Lower leg skin (tissue), 4 donors: ENCODE data around the gene SLC22A23. TPM values are rescaled to one million over a fixed set of nuclear protein-coding genes. Genes with fewer than 3 reads are reported as not detected.

Source experiments
- DNase-seq, 2 donors: peaks; one replicate each; pipeline ENCODE4 v3.0.0-alpha.2; 2019; ENCODE audit warnings: low spot score in 2 of 2
- H3K4me3 ChIP-seq: fragments of 200-600 bp; sonication (generic); 2 replicates; pipeline ENCODE4 v1.5.1; 2017; ENCODE audit warnings: mild to moderate bottlenecking, low read depth; ENCODE audit not compliant: poor library complexity, severe bottlenecking
- POLR2A ChIP-seq, 2 donors: fragments of 450-650 bp; IDR thresholded peaks; one replicate each; pipeline ENCODE4 v1.6.1; 2016 to 2017; ENCODE audit warnings: antibody characterized with exemption in 2 of 2, mild to moderate bottlenecking in 1 of 2, moderate library complexity in 1 of 2
- WGBS, 2 donors: methylation state at CpG; one replicate each; pipeline ENCODE4 v1.1.5; 2018; 5-methylcytosine and 5-hydroxymethylcytosine counted together
- intact Hi-C: fragments of 100-400 bp; cut with DNase I; formaldehyde crosslinking; loops from one replicate; pipeline ENCODE4 v1.15.0; 2023; ENCODE audit warnings: low total_unique reads
- total RNA-seq, 4 donors: library from RNA; depleted of rRNA; stranded (reverse); fragments of >200 nt; gene quantifications; one replicate each; pipeline ENCODE4 v1.1.0, GENCODE V29; 2016
- TF ChIP-seq, protein P1 (sequence below), 3 donors: fragments of 450-650 bp; IDR thresholded peaks; one replicate each; pipeline ENCODE4 v1.5.1; 2016; ENCODE audit warnings: antibody characterized with exemption in 3 of 3, mild to moderate bottlenecking in 3 of 3, moderate library complexity in 2 of 3

SLC22A23 gene
- total RNA-seq, 4 donors from 2014 or later = 29.2 to 50.7 (median 43.2) TPM

DNA sequence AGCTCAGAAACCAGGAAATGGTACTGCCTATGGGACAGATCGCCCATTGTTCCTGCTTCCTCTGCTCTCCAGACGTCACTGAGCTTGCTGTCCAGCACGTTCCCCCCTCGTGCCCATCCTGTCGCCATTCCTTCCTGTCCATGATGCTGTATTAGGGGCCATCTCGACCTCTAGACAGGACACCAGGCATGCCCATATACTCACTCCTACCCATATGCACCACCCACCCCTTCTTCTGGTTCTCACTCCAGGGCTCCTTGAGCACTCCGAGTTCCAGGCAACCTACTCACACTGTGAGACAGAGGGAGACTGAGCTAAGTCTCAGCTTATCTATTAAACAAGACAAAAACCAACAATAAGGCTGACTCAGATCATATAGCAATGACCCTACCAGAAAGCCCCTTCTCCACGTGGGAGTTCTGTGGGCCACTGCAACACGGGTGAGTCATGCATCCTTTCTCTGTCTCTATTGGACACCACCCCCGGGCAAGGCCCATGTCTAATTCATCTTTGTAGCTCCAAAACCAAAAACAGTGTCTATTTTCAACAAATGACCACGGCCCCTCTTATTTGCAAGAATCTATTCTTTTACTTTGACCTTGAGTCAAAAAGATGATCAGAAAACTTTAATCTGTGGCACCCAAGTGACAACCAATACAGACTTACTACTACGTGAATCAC, 132.4 kb downstream of the SLC22A23 start:
- H3K4me3 ChIP-seq = no peak overlapping the region
- DNase-seq = peak in 1 of 2 donors; percentile 83
- intact Hi-C loops = no loop called here
- no peak for TF ChIP-seq POLR2A (IDR thresholded peaks at IDR 0.05)
- TF ChIP-seq, protein P1, sequence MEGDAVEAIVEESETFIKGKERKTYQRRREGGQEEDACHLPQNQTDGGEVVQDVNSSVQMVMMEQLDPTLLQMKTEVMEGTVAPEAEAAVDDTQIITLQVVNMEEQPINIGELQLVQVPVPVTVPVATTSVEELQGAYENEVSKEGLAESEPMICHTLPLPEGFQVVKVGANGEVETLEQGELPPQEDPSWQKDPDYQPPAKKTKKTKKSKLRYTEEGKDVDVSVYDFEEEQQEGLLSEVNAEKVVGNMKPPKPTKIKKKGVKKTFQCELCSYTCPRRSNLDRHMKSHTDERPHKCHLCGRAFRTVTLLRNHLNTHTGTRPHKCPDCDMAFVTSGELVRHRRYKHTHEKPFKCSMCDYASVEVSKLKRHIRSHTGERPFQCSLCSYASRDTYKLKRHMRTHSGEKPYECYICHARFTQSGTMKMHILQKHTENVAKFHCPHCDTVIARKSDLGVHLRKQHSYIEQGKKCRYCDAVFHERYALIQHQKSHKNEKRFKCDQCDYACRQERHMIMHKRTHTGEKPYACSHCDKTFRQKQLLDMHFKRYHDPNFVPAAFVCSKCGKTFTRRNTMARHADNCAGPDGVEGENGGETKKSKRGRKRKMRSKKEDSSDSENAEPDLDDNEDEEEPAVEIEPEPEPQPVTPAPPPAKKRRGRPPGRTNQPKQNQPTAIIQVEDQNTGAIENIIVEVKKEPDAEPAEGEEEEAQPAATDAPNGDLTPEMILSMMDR (IDR thresholded peaks at IDR 0.05) = no peak
- WGBS, 2 donors = 70 to 73% methylated on average over 12 of the region's 12 CpGs

DNA sequence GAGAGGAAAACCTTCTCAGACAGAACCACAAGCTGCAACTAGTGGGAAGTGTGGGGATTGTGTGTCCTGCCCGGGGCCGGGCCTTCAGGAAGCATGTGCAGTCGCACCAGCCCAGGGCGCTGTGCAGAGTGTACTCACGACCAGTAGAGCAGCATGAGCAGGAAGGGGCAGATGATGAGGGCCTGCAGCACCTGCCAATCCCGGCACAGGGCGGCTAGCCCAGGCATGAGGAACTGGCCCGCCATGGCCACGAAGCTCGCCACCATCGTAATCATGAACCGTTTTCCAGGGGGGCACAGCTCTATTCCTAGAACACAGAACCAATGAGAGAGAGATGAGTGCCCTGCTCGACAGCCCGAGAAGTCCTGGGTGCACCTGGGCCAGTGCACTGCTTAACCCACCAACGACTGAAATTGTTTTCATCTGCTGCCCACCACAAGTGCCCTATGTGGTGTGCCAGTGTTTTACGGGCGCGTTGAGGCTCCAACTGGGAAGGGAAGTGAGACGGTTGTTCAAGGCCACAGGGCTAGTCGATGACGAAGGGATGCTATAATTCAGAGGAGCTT, 133.1 kb downstream of the SLC22A23 start:
- TF ChIP-seq, protein P1 (IDR thresholded peaks at IDR 0.05) = no peak
- TF ChIP-seq POLR2A (IDR thresholded peaks at IDR 0.05) = no peak
- 79 to 94% methylated on average over 19 to 21 of the region's 21 CpGs for WGBS, 2 donors
- no peak for DNase-seq
- intact Hi-C loops = no loop called here
- H3K4me3 ChIP-seq = no peak overlapping the region

DNA sequence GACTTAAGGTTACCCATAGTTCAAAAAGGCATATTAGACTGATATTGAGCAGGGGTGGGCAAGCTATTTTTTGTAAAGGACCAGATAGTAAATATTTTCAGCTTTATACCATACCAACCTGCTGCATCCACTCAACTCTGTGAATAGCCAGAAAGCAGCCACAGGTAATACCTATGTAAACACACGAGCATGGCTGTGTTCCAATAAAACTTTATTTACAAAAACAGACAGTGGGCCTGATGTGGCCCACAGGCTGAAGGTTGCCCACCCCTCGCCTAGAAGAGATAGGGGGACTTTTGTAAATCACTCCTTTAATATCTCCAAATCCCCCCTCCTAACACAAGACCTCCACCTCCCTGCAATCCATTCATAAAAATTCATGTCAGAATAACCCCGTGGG, 133.7 kb downstream of the SLC22A23 start:
- intact Hi-C loops = no loop called here
- TF ChIP-seq POLR2A (IDR thresholded peaks at IDR 0.05) = no peak
- TF ChIP-seq, protein P1 (IDR thresholded peaks at IDR 0.05) = no peak
- 92% methylated on average over 3 of the region's 3 CpGs for WGBS, 2 donors
- DNase-seq = peak in 1 of 2 donors; percentile 17
- no peak overlapping the region for H3K4me3 ChIP-seq

DNA sequence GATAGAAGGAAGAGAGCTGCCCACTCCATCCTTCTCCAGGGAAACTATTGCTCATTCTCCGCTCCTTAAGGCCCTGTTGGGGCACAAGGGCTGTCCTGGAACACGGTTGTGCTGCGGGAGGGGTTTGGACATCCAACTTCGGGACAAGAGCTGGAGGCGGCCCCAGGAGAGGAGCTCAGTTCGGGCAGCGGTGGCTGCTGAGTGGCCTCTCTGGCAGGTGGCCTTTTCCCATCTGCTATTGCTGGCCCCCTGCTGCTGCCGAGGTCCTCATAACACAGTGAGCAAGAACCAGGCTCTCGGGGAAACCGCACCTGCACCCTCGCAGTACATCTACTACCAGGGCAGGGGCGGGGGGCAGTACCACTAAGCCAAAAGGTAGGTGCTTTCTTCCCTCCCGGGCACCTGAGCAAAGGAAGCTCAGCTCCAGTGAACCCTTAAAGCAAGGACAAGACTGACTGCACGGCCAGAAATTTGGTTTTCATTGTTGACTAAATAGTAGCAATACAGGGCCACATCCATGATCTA, 134.4 kb downstream of the SLC22A23 start:
- TF ChIP-seq, protein P1 (IDR thresholded peaks at IDR 0.05) = no peak
- no peak for TF ChIP-seq POLR2A (IDR thresholded peaks at IDR 0.05)
- 88 to 89% methylated on average over 14 of the region's 14 CpGs for WGBS, 2 donors
- intact Hi-C loops = no loop called here
- peak in 1 of 2 donors; percentile 79 for DNase-seq
- no peak overlapping the region for H3K4me3 ChIP-seq

DNA sequence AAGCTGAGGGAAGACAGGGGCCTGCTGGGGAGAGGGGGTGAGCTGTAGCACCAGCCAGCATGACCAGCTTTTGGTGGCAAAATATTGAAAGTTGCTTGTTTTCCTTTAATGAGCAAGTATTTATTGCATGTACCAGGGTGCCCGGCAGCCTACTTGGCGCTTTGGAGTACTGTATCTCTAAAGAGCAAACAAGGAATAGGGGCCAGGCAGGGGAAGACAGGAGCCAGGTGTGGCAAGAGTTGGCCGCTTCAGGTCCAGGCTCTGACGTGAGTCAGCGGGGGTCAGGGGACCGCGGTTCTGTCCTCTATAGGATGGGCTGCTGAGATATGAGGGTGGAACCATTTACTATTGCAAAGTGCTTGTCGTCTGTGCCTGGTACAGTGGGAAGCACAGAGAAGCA, 135.0 kb downstream of the SLC22A23 start:
- WGBS, 2 donors = 92 to 96% methylated on average over 8 of the region's 8 CpGs
- H3K4me3 ChIP-seq = no peak overlapping the region
- TF ChIP-seq, protein P1 (IDR thresholded peaks at IDR 0.05) = no peak
- TF ChIP-seq POLR2A (IDR thresholded peaks at IDR 0.05) = no peak
- intact Hi-C loops = no loop called here
- DNase-seq = peak in 1 of 2 donors; percentile 64
